Bronchial epithelial cell (primary cell): ENCODE data around the gene ZNF789. TPM values are rescaled to one million over a fixed set of nuclear protein-coding genes. Genes with fewer than 3 reads are reported as not detected.

Experiments used
- DNase-seq: peaks from one replicate; pipeline ENCODE4 v3.0.0-alpha.2; 2010; ENCODE audit warnings: low read depth
- FAIRE-seq: peaks from 2 replicates; lab custom pipeline; 2011; peaks lifted over from hg19 to GRCh38; lab: Jason Lieb, UNC
- H3K27me3 ChIP-seq: 2 replicates; pipeline ENCODE4 v1.5.1; 2011; ENCODE audit warnings: low read length; ENCODE audit not compliant: control insufficient read depth, insufficient read depth
- H3K36me3 ChIP-seq: 2 replicates; pipeline ENCODE4 v1.5.1; 2011; ENCODE audit warnings: low read length; ENCODE audit not compliant: control insufficient read depth, insufficient read depth
- H3K4me3 ChIP-seq: 2 replicates; pipeline ENCODE4 v1.5.1; 2011; ENCODE audit warnings: mild to moderate bottlenecking, low read depth, low read length, control low read depth
- total RNA-seq: library from RNA; depleted of rRNA; stranded (reverse); fragments of >200 nt; gene quantifications from 2 replicates; pipeline ENCODE4 v1.2.1, GENCODE V29; 2014
- TF ChIP-seq, protein P1 (sequence below): IDR thresholded peaks from 2 replicates; pipeline ENCODE4 v1.5.1; 2011; ENCODE audit warnings: mild to moderate bottlenecking, moderate library complexity, low read length, control low read depth, inconsistent platforms; ENCODE audit not compliant: insufficient read depth, severe bottlenecking

Gene ZNF789
- total RNA-seq, 1 donor from 2014 or later: 2.9 TPM

GRCh38 chr7:99460651-99461050, 12.0 kb upstream of the ZNF789 start:
- peak; percentile 73 for DNase-seq
- Histone ChIP-seq H3K4me3 (no peak overlapping the region), H3K27me3 (no peaks in the 10 kb centered on the region), H3K36me3 (peaks cover 24% of the 10 kb centered on the region)
- TF ChIP-seq, protein P1, sequence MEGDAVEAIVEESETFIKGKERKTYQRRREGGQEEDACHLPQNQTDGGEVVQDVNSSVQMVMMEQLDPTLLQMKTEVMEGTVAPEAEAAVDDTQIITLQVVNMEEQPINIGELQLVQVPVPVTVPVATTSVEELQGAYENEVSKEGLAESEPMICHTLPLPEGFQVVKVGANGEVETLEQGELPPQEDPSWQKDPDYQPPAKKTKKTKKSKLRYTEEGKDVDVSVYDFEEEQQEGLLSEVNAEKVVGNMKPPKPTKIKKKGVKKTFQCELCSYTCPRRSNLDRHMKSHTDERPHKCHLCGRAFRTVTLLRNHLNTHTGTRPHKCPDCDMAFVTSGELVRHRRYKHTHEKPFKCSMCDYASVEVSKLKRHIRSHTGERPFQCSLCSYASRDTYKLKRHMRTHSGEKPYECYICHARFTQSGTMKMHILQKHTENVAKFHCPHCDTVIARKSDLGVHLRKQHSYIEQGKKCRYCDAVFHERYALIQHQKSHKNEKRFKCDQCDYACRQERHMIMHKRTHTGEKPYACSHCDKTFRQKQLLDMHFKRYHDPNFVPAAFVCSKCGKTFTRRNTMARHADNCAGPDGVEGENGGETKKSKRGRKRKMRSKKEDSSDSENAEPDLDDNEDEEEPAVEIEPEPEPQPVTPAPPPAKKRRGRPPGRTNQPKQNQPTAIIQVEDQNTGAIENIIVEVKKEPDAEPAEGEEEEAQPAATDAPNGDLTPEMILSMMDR: no peak
- no peak for FAIRE-seq

DNA sequence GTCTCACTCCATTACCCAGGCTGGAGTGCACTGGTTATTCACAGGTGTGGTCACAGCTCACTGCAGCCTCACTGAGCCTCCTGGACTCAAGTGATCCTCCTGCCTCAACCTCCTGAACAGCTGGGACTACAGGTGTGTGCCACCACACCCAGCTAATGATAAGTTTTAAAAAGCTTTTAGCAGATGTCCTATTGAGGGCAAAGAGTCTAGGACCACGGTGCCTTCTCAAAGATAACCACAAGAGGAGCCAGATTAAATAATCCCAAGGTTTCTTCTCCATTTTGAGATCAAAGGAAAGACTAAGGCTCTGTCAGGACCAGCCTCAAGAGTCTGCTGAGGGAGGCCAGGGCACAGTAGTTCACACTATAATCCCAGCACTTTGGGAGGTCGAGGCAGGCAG, 11.5 kb upstream of the ZNF789 start:
- H3K36me3 ChIP-seq: peaks cover 20% of the 10 kb centered on the region
- no peak overlapping the region for H3K4me3 ChIP-seq
- FAIRE-seq: no peak
- no peak for DNase-seq
- TF ChIP-seq, protein P1: peak; percentile 2
- no peaks in the 10 kb centered on the region for H3K27me3 ChIP-seq

- FAIRE-seq: no peak
- DNase-seq: no peak
- Histone ChIP-seq H3K27me3 (no peaks in the 10 kb centered on the region), H3K4me3 (peak overlapping the region; percentile 67), H3K36me3 (peaks cover 6% of the 10 kb centered on the region)
- TF ChIP-seq, protein P1: no peak
Measured at GRCh38 chr7:99465421-99465768, 7.3 kb upstream of the ZNF789 start.

DNA sequence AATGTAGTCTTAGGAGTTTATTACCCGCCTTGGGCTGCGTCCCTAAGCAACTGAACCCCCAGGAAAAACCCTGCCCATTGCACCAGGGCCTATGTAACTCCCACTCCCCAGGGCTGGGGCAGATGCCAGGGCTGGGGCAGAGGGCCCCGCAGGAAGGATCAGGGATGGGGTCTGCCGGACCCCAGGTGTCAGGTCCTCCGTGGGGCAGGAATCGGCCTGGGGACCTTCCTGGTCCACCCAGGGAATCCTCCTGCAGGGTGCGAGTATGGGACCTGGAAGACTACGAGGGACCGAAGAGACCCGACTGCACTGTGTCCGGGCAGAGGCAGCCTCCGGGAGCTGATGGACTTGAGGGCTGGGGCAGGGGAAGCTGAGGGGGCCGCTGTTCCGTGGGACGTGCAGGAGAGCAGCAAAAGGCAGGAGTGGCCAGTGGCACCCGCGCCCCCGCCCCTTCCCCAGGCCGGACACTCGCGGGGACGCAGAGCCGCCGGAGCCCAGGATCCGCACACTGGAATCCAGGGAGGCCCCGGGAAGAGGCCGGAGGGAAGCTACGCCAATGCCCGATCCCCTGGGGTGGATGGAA, 4.3 kb upstream of the ZNF789 start:
- H3K36me3 ChIP-seq: peaks cover 3% of the 10 kb centered on the region
- no peak overlapping the region for H3K4me3 ChIP-seq
- TF ChIP-seq, protein P1: no peak
- no peak for FAIRE-seq
- no peak for DNase-seq
- H3K27me3 ChIP-seq: no peaks in the 10 kb centered on the region

DNA sequence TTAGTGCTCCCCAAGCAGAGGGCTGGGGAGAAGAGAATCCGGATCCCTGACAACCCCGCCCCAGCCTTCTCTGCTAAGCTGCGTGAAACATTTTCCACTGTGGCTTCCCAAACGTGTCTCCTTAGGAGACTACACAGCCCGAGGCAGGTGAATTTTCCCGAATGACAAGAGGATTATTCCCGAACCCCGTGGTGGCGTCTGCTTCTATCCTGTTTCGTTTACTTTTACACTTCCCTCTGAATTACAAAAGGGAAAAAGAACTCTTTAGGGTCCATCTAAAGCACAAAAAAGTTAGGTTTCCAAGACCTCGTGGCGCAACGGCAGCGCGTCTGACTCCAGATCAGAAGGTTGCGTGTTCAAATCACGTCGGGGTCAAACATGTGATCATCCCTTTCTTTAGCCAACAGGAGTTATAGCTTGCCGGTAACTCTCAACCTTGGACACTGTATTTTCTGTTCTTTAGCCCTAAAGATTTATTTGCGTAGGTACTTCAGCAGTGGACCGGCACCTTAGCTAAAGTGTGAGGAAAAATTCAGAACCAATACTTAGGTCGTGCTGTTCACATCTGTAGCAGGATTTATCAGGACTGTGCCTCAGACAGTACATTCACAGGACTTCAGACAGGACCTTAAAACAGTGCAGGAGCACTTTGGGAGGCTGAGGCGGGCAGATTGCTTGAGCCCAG, 3.2 kb upstream of the ZNF789 start:
- FAIRE-seq: no peak
- no peak for DNase-seq

More for the DNA sequence above, 3.2 kb upstream of the ZNF789 start:
- Histone ChIP-seq H3K27me3 (no peaks in the 10 kb centered on the region), H3K36me3 (no peaks in the 10 kb centered on the region), H3K4me3 (no peak overlapping the region)
- TF ChIP-seq, protein P1: no peak
